CD4-positive, alpha-beta T cell treated with Interleukin-17A for 4 hours (primary cell): Measurements from ENCODE around the gene TSPAN13.

Experiments used
- DNase-seq: peaks from one replicate; pipeline ENCODE4 v3.0.0-alpha.2; 2020; ENCODE audit warnings: mixed read lengths

TSPAN13 gene

GRCh38 chr7:16778476-16778875 is 24.9 kb downstream of the TSPAN13 start:
- DNase-seq: no peak

GRCh38 chr7:16779051-16779450 is 25.5 kb downstream of the TSPAN13 start:
- DNase-seq: no peak

- DNase-seq: no peak
These were observed 27.0 kb downstream of the TSPAN13 start for GRCh38 chr7:16780596-16780995.

DNA sequence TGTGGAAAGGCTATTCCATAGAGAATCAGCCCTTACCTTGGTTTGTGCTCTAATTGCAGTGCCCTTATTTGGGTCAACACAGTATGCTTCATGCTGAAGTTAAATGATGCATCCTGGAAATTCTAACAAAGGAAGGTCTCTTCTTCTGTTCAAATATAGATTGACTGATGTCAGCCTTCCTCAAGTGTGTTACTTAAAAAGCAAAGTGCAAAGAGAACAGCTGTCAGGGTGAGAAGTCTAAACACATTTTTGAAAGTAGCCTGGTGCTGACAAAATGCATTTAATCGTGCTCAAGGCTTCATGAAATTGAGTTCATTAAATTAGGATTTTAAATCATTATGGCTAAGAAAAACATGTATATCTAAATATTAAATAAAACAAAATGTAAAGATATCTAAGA is 31.8 kb downstream of the TSPAN13 start:
- no peak for DNase-seq

DNA sequence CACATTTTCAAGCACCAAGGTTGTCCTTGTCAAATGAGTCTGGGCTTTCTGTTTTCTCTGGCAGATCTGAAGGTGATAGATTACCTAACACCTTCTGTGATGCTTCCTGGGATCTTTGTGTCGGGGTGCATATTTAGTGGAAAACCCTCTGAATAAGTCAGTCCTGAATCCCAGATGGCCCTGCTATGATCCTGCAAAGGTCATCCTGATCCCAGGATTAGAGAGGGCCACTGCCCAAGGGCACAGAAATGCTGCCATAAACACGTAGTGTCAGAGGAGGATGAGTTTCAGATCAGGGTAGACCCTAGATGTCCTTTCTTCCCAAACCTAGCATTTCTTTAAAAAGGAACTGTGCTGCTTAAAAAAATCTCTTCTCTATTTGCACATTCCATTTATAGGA is 32.3 kb downstream of the TSPAN13 start:
- no peak for DNase-seq

DNA sequence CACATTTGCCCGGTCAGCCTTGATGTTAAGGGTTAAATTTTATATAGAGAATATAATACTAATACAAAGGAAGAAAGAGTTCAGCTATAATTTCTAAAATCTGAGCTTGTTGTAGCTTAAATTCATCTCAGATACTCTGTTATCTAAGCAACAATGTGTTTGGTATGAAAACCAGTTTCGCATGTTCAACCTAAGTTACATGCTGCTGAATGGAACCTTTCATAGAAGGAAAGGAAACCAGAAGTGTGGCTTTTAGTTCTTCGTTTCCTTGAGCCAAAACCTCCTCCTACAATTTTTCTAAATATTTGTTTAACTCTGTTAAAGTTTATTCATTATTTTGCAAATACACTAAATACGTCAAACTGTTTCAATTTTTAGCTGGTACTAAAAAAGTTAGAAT is 32.7 kb downstream of the TSPAN13 start:
- no peak for DNase-seq

- no peak for DNase-seq
These were observed 33.6 kb downstream of the TSPAN13 start for GRCh38 chr7:16787127-16787526.

DNA sequence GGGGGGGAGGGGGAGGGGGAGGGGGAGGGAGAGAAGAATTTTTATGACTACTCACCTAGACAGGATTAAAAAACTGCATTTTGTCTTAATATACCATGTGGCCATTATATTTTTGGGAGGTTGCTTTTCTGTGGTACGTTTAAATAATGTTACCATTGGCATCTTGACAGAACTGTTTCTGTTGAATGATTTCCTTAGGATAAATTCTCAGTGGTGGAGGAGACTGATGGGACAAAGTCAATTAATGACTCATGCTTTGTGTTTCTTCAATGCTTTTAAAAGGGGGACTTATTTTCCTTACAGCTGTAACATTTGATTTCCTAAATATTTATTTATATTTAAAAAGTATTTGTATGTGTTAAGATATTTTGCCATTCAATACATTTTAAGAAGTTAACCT is 37.5 kb downstream of the TSPAN13 start:
- DNase-seq: no peak

GRCh38 chr7:16791905-16792698 is 38.5 kb downstream of the TSPAN13 start:
- no peak for DNase-seq

DNA sequence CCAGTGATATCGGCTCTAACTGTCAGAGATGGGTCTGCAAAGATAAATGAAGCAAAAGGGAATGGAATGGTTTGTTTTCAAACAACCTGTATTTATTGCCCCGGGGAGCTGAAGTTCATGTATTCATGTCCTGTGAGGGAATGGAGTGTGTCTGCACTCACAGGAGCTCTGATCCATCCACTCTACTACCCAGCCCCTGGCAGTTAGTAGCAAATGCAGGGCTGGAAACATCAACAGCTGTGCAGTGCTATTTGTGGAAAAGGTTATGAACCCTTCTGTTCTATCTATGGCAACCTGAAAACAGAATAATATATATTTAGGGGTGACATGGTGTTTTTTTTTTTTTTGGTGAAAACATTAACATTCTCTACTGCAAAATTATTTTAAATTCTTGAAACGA is 41.4 kb downstream of the TSPAN13 start:
- no peak for DNase-seq

DNA sequence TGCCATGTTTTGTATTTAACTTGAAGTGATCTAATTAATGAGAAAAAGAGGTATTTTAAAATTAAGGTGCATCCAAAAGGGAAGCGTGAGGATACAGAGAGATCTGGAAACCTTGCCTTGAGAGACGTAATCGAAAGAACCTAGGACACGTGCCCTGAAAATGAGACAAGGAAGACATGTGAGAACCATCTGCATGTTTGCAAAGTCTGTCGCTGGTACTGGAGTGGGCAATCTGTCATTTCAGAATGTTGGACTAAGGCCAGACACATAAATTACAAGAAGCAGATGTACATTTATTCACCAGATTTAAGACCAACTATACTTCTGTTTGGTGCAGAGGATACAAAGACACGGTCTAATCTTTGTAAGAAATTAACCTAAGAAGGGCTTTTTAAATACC is 42.1 kb downstream of the TSPAN13 start:
- DNase-seq: no peak

- DNase-seq: no peak
These were observed 47.6 kb downstream of the TSPAN13 start for GRCh38 chr7:16801111-16801542.

GRCh38 chr7:16801579-16801978 is 48.0 kb downstream of the TSPAN13 start:
- DNase-seq: no peak

GRCh38 chr7:16803125-16803524 is 49.6 kb downstream of the TSPAN13 start:
- DNase-seq: no peak

- no peak for DNase-seq
These were observed 50.5 kb downstream of the TSPAN13 start for GRCh38 chr7:16803881-16804673.

GRCh38 chr7:16804674-16805439 is 51.3 kb downstream of the TSPAN13 start, which contains the start of gene AGR2:
Gene AGR2, minus strand, starts transcription at chr7:16804999. Its CDS starts 3,203 bp downstream, at chr7:16801796.
- no peak for DNase-seq

- DNase-seq: no peak
These were observed 51.9 kb downstream of the TSPAN13 start for GRCh38 chr7:16805441-16805840.

DNA sequence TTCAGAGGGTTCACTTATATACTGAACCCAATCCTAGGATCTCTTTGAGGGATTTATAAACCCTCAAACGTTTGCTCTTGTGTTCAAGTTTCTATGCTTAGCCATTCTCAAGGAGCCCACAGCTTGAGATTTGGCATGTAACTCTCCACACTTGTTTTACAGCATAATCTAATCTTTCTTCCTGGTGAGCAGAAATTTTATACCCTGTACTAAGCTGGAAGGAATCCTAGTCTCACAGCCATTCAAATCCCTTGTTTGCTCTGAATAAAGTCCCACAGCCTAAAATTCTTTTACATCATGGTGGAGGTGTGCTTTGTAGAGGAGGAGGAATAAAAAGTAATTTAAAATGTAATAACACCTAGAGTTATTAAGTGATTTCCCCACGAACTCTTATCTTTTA is 56.6 kb downstream of the TSPAN13 start:
- no peak for DNase-seq

GRCh38 chr7:16810573-16810972 is 57.0 kb downstream of the TSPAN13 start:
- no peak for DNase-seq

GRCh38 chr7:16811551-16811950 is 58.0 kb downstream of the TSPAN13 start:
- DNase-seq: no peak

DNA sequence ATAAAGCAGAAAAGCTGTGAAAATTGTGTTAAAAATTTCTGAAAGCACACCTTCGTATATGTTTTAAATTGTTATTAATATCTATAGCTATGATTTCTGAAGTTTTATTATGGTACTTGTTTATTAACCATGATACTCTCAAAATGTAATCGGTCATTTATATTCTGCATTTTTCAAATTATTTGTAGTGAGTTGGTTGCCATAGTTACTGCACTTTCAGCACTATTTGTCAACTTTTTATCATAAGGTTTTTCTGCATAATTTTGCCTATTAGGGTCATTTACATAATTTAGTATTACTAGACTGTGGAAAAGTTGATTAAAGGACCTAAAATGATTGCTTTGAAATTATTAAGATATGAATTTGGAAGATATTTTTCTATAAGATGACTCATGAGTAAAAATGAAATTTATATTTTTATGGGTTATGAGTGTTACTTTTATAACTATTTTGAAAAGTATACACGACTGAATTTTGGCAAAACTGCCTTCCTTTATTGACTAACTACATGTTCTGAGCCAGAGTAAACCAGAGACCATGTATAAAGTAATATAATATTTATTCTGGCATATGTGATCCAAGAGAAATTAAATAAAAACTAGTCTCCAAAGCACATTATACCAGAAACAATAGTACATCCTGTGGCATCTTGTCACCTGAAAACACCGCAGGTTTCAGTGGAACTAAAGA is 59.1 kb downstream of the TSPAN13 start:
- no peak for DNase-seq

- DNase-seq: no peak
These were observed 59.7 kb downstream of the TSPAN13 start for GRCh38 chr7:16813232-16813616.

- DNase-seq: no peak
These were observed 61.4 kb downstream of the TSPAN13 start for GRCh38 chr7:16815001-16815400.
